HG02852 (cell line): ENCODE measurements around the gene MPL.

ENCODE experiments used
- ATAC-seq: cut with Tn5 transposase; IDR thresholded peaks from one replicate; pipeline ENCODE4 v1.9.1; 2021; ENCODE audit warnings: mild to moderate bottlenecking, moderate library complexity; ENCODE audit not compliant: unreplicated experiment

MPL gene

GRCh38 chr1:43402089-43402865 is 64.7 kb downstream of the MPL start:
- ATAC-seq = no peak
